Neural progenitor cell (in vitro differentiated cells): ENCODE data around the gene C6orf141.

Experiments
- EZH2 ChIP-seq: fragments of 200-600 bp; sonication (generic); IDR thresholded peaks from 2 replicates; pipeline ENCODE4 v1.6.1; 2017; ENCODE audit warnings: antibody characterized with exemption, mild to moderate bottlenecking, moderate library complexity
- EZH2phosphoT487 ChIP-seq: fragments of 200-600 bp; sonication (generic); IDR thresholded peaks from 2 replicates; pipeline ENCODE4 v1.6.1; 2017; ENCODE audit warnings: antibody characterized with exemption
- TF ChIP-seq, protein P1 (sequence below): fragments of 200-600 bp; sonication (generic); IDR thresholded peaks from 2 replicates; pipeline ENCODE4 v1.5.1; 2017; ENCODE audit warnings: antibody characterized with exemption, mild to moderate bottlenecking

DNA sequence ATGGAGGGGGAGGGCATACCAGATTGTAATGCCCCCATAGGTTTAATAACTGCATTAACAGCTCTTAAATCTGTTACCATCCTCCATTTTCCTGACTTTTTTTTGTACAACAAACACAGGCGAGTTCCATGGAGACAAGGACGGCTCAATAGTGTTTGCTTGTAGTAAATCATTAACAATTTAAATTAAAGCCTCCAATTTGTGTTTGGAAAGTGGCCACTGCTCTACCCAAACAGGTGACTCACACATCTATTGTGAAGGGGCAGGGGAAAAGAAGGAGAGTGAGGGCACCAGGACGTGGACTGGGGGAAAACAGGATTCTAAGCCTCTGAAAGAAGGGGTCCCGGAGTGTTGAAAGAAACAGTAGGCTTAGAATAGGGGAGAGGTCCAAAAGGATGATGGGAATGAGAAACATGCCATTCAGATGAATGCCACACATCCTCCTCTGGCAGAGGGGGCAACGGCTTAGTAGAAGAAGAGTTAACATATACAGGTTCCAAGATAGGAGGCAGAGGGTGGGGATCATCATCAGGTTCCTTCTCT is 43.8 kb upstream of the C6orf141 start:
- TF ChIP-seq EZH2 (no peak), EZH2phosphoT487 (no peak)
- TF ChIP-seq, protein P1, sequence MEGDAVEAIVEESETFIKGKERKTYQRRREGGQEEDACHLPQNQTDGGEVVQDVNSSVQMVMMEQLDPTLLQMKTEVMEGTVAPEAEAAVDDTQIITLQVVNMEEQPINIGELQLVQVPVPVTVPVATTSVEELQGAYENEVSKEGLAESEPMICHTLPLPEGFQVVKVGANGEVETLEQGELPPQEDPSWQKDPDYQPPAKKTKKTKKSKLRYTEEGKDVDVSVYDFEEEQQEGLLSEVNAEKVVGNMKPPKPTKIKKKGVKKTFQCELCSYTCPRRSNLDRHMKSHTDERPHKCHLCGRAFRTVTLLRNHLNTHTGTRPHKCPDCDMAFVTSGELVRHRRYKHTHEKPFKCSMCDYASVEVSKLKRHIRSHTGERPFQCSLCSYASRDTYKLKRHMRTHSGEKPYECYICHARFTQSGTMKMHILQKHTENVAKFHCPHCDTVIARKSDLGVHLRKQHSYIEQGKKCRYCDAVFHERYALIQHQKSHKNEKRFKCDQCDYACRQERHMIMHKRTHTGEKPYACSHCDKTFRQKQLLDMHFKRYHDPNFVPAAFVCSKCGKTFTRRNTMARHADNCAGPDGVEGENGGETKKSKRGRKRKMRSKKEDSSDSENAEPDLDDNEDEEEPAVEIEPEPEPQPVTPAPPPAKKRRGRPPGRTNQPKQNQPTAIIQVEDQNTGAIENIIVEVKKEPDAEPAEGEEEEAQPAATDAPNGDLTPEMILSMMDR: no peak
